Esophagus squamous epithelium (tissue), 5 donors: Measurements from ENCODE around the gene PAPPA. TPM values are rescaled to one million over a fixed set of nuclear protein-coding genes. Genes with fewer than 3 reads are reported as not detected.

ENCODE experiments used
- DNase-seq: peaks from one replicate; lab custom pipeline; 2025; lab: John Stamatoyannopoulos, UW
- H3K27ac ChIP-seq, 4 donors: fragments of 200-600 bp; sonication (generic); one replicate each; pipeline ENCODE4 v1.5.1; 2016 to 2019; ENCODE audit warnings: mild to moderate bottlenecking in 1 of 4
- H3K27me3 ChIP-seq, 4 donors: fragments of 200-600 bp; sonication (generic); 1 replicate in 3 of 4; 2 replicates in 1 of 4; pipeline versions ENCODE4 v1.5.1 to v1.6.0; 2017 to 2021; ENCODE audit warnings: antibody characterized with exemption in 1 of 4
- H3K36me3 ChIP-seq, 3 donors: fragments of 200-600 bp; sonication (generic); one replicate each; pipeline ENCODE4 v1.5.1; 2016 to 2019
- H3K4me1 ChIP-seq, 3 donors: fragments of 200-600 bp; sonication (generic); one replicate each; pipeline ENCODE4 v1.5.1; 2017 to 2019
- H3K4me3 ChIP-seq, 4 donors: fragments of 200-600 bp; sonication (generic); 1 replicate in 3 of 4; 2 replicates in 1 of 4; pipeline ENCODE4 v1.5.1; 2016 to 2019; ENCODE audit warnings: mild to moderate bottlenecking in 2 of 4, moderate library complexity in 1 of 4
- H3K9me3 ChIP-seq, 3 donors: fragments of 200-600 bp; sonication (generic); one replicate each; pipeline ENCODE4 v1.5.1; 2016 to 2019
- POLR2A ChIP-seq, 4 donors: fragments of 450-650 bp; IDR thresholded peaks; one replicate each; pipeline ENCODE4 v1.6.1; 2017; ENCODE audit warnings: antibody characterized with exemption in 4 of 4, mild to moderate bottlenecking in 4 of 4, moderate library complexity in 3 of 4
- WGBS, 2 donors: methylation state at CpG; one replicate each; pipeline ENCODE4 v1.1.5; 2018; 5-methylcytosine and 5-hydroxymethylcytosine counted together
- intact Hi-C: fragments of 100-400 bp; cut with DNase I; formaldehyde crosslinking; loops from one replicate; pipeline ENCODE4 v1.15.0; 2022
- total RNA-seq, 4 donors: library from RNA; depleted of rRNA; stranded (reverse); fragments of >200 nt; gene quantifications; one replicate each; pipeline ENCODE4 v1.1.0, GENCODE V29; 2016
- TF ChIP-seq, protein P1 (sequence below), 6 experiments: fragments of 450-650 bp in 4 of 6; fragments of 200-600 bp in 2 of 6; sonication (generic) in 2 of 6; IDR thresholded peaks; one replicate each; pipeline ENCODE4 v1.5.1; 2016 to 2019; ENCODE audit warnings: antibody characterized with exemption in 6 of 6, mild to moderate bottlenecking in 4 of 6, moderate library complexity in 4 of 6
- donor health status: DM: yes; HTN: yes; CAD: no.

The PAPPA gene
- total RNA-seq, 4 donors from 2014 or later: 8.3 to 13.7 (median 11.4) TPM

DNA sequence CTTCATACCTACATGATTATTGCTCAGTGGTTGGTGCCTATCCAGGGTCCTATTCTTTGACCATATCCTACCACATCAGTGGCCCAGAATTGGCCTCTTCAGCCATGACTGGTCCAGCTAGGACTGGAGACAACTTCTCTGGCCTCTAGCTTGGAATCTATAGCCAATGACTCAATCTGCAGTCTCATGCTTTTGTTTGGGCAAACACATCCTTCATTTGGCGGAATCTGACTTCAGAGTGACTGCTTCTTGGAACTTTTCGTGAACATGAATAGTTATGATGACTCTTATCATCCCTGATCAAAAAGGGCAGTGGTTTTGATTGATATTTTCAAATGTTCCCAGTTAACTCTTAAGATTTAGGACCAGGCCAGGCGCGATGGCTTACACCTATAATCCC is 134.1 kb downstream of the PAPPA start:
- Histone ChIP-seq H3K4me3 (no peak overlapping the region), H3K27me3 (no peaks in the 10 kb centered on the region), H3K27ac (no peak overlapping the region), H3K4me1 (no peaks in the 10 kb centered on the region), H3K9me3 (no peaks in the 10 kb centered on the region), H3K36me3 (no peaks in the 10 kb centered on the region)
- no peak for DNase-seq
- 95 to 100% methylated on average over 3 to 4 of the region's 4 CpGs for WGBS, 2 donors
- intact Hi-C loops: no loop called here
- TF ChIP-seq, protein P1, sequence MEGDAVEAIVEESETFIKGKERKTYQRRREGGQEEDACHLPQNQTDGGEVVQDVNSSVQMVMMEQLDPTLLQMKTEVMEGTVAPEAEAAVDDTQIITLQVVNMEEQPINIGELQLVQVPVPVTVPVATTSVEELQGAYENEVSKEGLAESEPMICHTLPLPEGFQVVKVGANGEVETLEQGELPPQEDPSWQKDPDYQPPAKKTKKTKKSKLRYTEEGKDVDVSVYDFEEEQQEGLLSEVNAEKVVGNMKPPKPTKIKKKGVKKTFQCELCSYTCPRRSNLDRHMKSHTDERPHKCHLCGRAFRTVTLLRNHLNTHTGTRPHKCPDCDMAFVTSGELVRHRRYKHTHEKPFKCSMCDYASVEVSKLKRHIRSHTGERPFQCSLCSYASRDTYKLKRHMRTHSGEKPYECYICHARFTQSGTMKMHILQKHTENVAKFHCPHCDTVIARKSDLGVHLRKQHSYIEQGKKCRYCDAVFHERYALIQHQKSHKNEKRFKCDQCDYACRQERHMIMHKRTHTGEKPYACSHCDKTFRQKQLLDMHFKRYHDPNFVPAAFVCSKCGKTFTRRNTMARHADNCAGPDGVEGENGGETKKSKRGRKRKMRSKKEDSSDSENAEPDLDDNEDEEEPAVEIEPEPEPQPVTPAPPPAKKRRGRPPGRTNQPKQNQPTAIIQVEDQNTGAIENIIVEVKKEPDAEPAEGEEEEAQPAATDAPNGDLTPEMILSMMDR (IDR thresholded peaks at IDR 0.05): no peak
- no peak for TF ChIP-seq POLR2A (IDR thresholded peaks at IDR 0.05)

DNA sequence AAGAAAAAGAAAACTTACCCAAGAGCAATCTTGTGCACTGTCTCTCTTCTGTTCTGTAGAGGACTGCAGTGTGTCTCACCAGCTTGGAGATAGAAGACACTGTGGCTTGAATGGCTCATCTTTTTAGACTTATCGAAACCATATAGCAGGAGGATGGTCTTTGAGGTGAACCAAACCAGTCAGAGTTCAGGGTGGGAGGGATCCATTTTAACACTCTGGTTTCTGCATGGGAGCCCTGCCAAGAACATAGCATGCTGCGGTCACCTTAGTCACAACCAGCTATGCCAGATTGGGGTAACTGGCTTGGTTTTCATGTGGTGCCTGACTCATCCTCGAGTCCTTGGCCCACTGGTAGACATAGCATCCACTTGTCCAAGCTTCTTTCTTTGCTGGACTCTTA is 135.1 kb downstream of the PAPPA start:
- 74 to 75% methylated on average over 3 of the region's 3 CpGs for WGBS, 2 donors
- Histone ChIP-seq H3K4me1 (no peaks in the 10 kb centered on the region), H3K4me3 (no peak overlapping the region), H3K27me3 (no peaks in the 10 kb centered on the region), H3K9me3 (no peaks in the 10 kb centered on the region), H3K36me3 (no peaks in the 10 kb centered on the region), H3K27ac (no peak overlapping the region)
- DNase-seq: no peak
- TF ChIP-seq, protein P1 (IDR thresholded peaks at IDR 0.05): no peak
- TF ChIP-seq POLR2A (IDR thresholded peaks at IDR 0.05): no peak
- intact Hi-C loops: no loop called here

DNA sequence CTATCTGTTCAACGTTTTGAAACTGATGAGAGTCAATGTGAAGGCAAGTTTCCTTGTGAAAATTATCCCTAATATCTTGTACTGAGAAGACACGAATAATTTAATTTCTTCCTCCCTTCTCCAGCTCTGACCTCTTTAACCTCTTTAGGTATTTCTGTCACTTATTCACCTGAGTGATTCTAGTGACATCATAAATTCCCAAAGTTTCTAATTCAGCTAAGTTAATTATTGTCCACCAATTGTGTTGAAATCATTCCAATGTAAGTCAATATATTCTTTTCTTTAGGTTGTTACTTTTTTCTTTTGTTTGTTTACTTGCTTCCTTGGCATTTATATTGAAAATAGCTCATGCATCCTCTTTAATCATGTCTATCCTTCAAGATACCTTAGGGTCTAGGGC is 143.8 kb downstream of the PAPPA start:
- WGBS, 2 donors: 39 to 80% methylated on average over 2 of the region's 2 CpGs
- no peak overlapping the region for H3K4me3 ChIP-seq
- no peak for TF ChIP-seq POLR2A (IDR thresholded peaks at IDR 0.05)
- TF ChIP-seq, protein P1 (IDR thresholded peaks at IDR 0.05): no peak
- H3K9me3 ChIP-seq: no peaks in the 10 kb centered on the region
- DNase-seq: no peak
- no peaks in the 10 kb centered on the region for H3K27me3 ChIP-seq
- no peak overlapping the region for H3K27ac ChIP-seq
- intact Hi-C loops: no loop called here
- H3K36me3 ChIP-seq: no peaks in the 10 kb centered on the region
- H3K4me1 ChIP-seq: no peaks in the 10 kb centered on the region

DNA sequence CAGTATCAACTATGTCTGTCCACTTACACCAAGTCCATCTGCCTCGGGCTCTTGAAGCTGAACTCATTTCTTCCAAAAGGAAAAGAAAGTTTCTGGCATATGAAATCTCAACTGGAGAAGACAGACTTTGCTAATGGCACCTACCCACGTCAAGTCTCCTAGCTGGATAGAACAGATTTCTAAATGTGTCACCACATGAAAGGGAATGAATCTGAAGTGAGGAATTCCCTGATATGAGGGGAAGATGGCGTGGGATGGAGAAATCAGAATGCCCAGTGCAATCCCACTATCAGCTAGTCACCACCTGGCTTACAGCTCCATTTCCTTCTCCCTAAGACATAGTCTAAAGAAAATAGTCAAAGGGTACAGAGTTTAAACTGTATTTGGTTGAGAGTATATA is 144.7 kb downstream of the PAPPA start:
- Histone ChIP-seq H3K4me1 (no peaks in the 10 kb centered on the region), H3K9me3 (no peaks in the 10 kb centered on the region), H3K36me3 (peaks cover 0 to 8% (median 0%) of the 10 kb centered on the region in 3 donors), H3K27ac (no peak overlapping the region), H3K27me3 (no peaks in the 10 kb centered on the region), H3K4me3 (no peak overlapping the region)
- WGBS, 2 donors: 60 to 93% methylated on average over 3 of the region's 3 CpGs
- no peak for DNase-seq
- intact Hi-C loops: no loop called here
- TF ChIP-seq, protein P1 (IDR thresholded peaks at IDR 0.05): no peak
- TF ChIP-seq POLR2A (IDR thresholded peaks at IDR 0.05): no peak

DNA sequence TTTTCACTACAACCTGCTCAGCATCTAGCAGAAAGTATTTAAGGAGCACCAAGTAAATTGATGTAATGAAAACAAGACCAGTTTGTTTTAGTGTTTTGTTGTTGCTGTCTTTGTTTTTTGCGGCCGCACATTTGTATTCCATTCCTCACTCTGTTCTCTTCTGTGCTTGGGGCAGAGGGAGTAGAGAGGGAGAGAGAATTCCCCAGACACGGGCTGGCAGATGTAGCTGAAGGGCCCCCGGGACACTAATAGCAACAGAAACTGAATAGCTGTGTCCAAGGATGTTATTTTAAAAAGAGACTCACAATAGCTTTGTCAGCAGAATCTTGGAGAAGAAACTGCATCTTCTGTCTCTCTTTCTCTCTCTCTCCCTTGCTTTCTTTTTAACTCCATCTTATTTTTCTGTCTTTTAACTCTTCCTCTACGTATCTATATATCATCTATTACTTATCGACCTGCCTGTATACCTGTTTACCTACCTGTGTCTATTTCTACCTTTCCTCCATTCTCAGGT is 145.3 kb downstream of the PAPPA start:
- Histone ChIP-seq H3K36me3 (peaks cover 0 to 15% (median 0%) of the 10 kb centered on the region in 3 donors), H3K4me3 (no peak overlapping the region), H3K27ac (no peak overlapping the region), H3K9me3 (no peaks in the 10 kb centered on the region), H3K27me3 (no peaks in the 10 kb centered on the region), H3K4me1 (no peaks in the 10 kb centered on the region)
- intact Hi-C loops: no loop called here
- 65 to 74% methylated on average over 6 of the region's 6 CpGs for WGBS, 2 donors
- no peak for DNase-seq
- TF ChIP-seq, protein P1 (IDR thresholded peaks at IDR 0.05): no peak
- no peak for TF ChIP-seq POLR2A (IDR thresholded peaks at IDR 0.05)
